HepG2 (cell line): Measurements from ENCODE around the gene DEFB129. TPM values are rescaled to one million over a fixed set of nuclear protein-coding genes. Genes with fewer than 3 reads are reported as not detected.

Source experiments
- ATAC-seq: fragments of 200-7000 bp; cut with Tn5 transposase; 3 replicates; pipeline ENCODE4 v1.9.1; 2020; ENCODE audit warnings: mild to moderate bottlenecking, moderate library complexity
- BruUV-seq: library from RNA; stranded (reverse); fragments of 400-500 nt; replicated peaks from 2 replicates; lab custom pipeline; 2021; lab: Mats Ljungman, UMichigan
- CTCF ChIA-PET: fragments of 300-600 bp; formaldehyde crosslinking; extraction: SDS; loops from one replicate; lab custom pipeline; 2021; ENCODE audit warnings: low total read pairs, inconsistent platforms, low intra/inter-chr PET ratio; lab: Yijun Ruan, JAX
- POLR2A ChIA-PET: fragments of 350-600 bp; sonication (Branson Sonifier 250); formaldehyde crosslinking; loops from one replicate; lab custom pipeline; 2020; ENCODE audit warnings: antibody characterized with exemption, inconsistent platforms; lab: Yijun Ruan, JAX
- DNase-seq: peaks from one replicate; pipeline ENCODE4 v3.0.0-alpha.2; 2015; ENCODE audit warnings: low spot score
- FAIRE-seq: peaks from 3 replicates; lab custom pipeline; 2011; peaks lifted over from hg19 to GRCh38; lab: Jason Lieb, UNC
- H2AFZ ChIP-seq: one replicate; pipeline ENCODE4 v1.6.1; 2011; ENCODE audit warnings: low read length, inconsistent platforms
- H3K27ac ChIP-seq: fragments of 300-600 bp; 3 replicates; pipeline ENCODE4 v1.8.0; 2011; ENCODE audit warnings: mixed run types, mild to moderate bottlenecking, mixed read lengths, low read length, inconsistent platforms; ENCODE audit not compliant: insufficient read depth; ENCODE audit errors: extremely low read length
- H3K27me3 ChIP-seq, 2 experiments: fragments of 200-600 bp in 1 of 2; 2 replicates in 1 of 2; 3 replicates in 1 of 2; pipeline versions ENCODE4 v1.6.0 to v1.8.0; 2011; ENCODE audit warnings: low read length in 2 of 2, mild to moderate bottlenecking in 2 of 2, moderate library complexity in 2 of 2, inconsistent platforms in 1 of 2; ENCODE audit not compliant: insufficient read depth in 2 of 2, control insufficient read depth in 1 of 2
- H3K36me3 ChIP-seq, 2 experiments: fragments of 200-600 bp in 1 of 2; replicated peaks in 1 of 2; 2 replicates in 1 of 2; 3 replicates in 1 of 2; pipeline versions ENCODE4 v1.5.1 to v1.8.0; 2011; ENCODE audit warnings: low read length in 2 of 2, inconsistent platforms in 1 of 2; ENCODE audit not compliant: insufficient read depth in 2 of 2, control insufficient read depth in 1 of 2
- H3K4me1 ChIP-seq: 2 replicates; pipeline ENCODE4 v1.5.1; 2012; ENCODE audit warnings: low read length, inconsistent platforms; ENCODE audit not compliant: insufficient read depth
- H3K4me2 ChIP-seq: 2 replicates; pipeline ENCODE4 v1.6.0; 2011; ENCODE audit warnings: low read depth, low read length, inconsistent platforms
- H3K4me3 ChIP-seq, 3 experiments: fragments of 200-600 bp in 1 of 3; sonication (generic), shearing (Covaris generic) in 1 of 3; replicated peaks in 1 of 3; 2 replicates each; pipeline ENCODE4 v1.5.1; 2011 to 2016; ENCODE audit warnings: low read length in 3 of 3, inconsistent platforms in 2 of 3, low read depth in 2 of 3, mild to moderate bottlenecking in 2 of 3, control low read depth in 1 of 3, mixed read lengths in 1 of 3; ENCODE audit not compliant: insufficient read depth in 1 of 3
- H3K79me2 ChIP-seq: one replicate; pipeline ENCODE4 v1.6.1; 2011; ENCODE audit warnings: low read length, inconsistent platforms; ENCODE audit not compliant: insufficient read depth
- H3K9ac ChIP-seq: 2 replicates; pipeline ENCODE4 v1.6.0; 2011; ENCODE audit warnings: mild to moderate bottlenecking, low read depth, low read length, inconsistent platforms; ENCODE audit not compliant: insufficient read depth
- H3K9me3 ChIP-seq: 2 replicates; pipeline ENCODE4 v1.5.1; 2012; ENCODE audit warnings: mild to moderate bottlenecking, low read length
- H4K20me1 ChIP-seq: 2 replicates; pipeline ENCODE4 v1.6.0; 2011; ENCODE audit warnings: inconsistent platforms, mild to moderate bottlenecking, low read length, moderate library complexity; ENCODE audit not compliant: insufficient read depth
- CTCF ChIP-seq: sonication (generic); formaldehyde crosslinking; IDR thresholded peaks from 2 replicates; pipeline ENCODE4 v1.5.0; 2020; ENCODE audit warnings: mild to moderate bottlenecking, missing genetic modification reagents, moderate library complexity
- HINFP ChIP-seq: sonication (generic); formaldehyde crosslinking; IDR thresholded peaks from 2 replicates; pipeline ENCODE4 v1.4.0; 2020; ENCODE audit warnings: low read depth, mild to moderate bottlenecking, missing genetic modification reagents
- IKZF4 ChIP-seq: sonication (generic); formaldehyde crosslinking; IDR thresholded peaks from 2 replicates; pipeline ENCODE4 v1.5.1; 2020; ENCODE audit warnings: borderline replicate concordance, mild to moderate bottlenecking, low read depth, missing genetic modification reagents; ENCODE audit errors: not compliant biosample characterization
- SMC3 ChIP-seq: IDR thresholded peaks from 2 replicates; pipeline ENCODE4 v1.6.1; 2011; ENCODE audit warnings: low read length, improper control_type of control experiment
- STAG1 ChIP-seq: sonication (generic); formaldehyde crosslinking; IDR thresholded peaks from 2 replicates; pipeline ENCODE4 v1.4.0; 2020; ENCODE audit warnings: missing genetic modification reagents
- ZNF234 ChIP-seq: sonication (generic); formaldehyde crosslinking; conservative IDR thresholded peaks from 2 replicates; pipeline ENCODE4 v1.5.1; 2020; ENCODE audit warnings: mild to moderate bottlenecking, missing genetic modification reagents
- WGBS: methylation state at CpG from one replicate; pipeline ENCODE4 v1.1.6; 2017; ENCODE audit warnings: low lambda C conversion rate; 5-methylcytosine and 5-hydroxymethylcytosine counted together
- in situ Hi-C: cut with HindIII; loops from 2 replicates; pipeline ENCODE4 v1.10.0; 2017; ENCODE audit warnings: low pct_unique_long_range_greater_than_20kb; ENCODE audit not compliant: extremely low pct_ligation_motif_present
- intact Hi-C: fragments of 100-400 bp; cut with micrococcal nuclease; formaldehyde crosslinking; loops from one replicate; pipeline ENCODE4 v1.10.0; 2022; ENCODE audit not compliant: unreplicated experiment
- polyA plus RNA-seq, 8 experiments: library from polyadenylated mRNA; depleted of rRNA in 3 of 8; stranded (reverse) in 7 of 8; unstranded in 1 of 8; fragments of >200 nt; fragmentation: Illumina TruSeq in 4 of 8; extraction: Trizol in 4 of 8; gene quantifications; 2 replicates each; pipeline versions ENCODE4 v1.2.1 to v1.2.3, GENCODE V29; 2011 to 2016; ENCODE audit warnings: low read depth in 4 of 8, missing spikeins in 1 of 8, mixed read lengths in 1 of 8; ENCODE audit not compliant: insufficient read depth in 1 of 8
- total RNA-seq, 5 experiments: library from RNA; depleted of rRNA; stranded (reverse); fragments of >200 nt; fragmentation: Illumina TruSeq; extraction: Trizol; gene quantifications; 2 replicates each; pipeline ENCODE4 v1.2.3, GENCODE V29; 2016; ENCODE audit warnings: low read depth in 1 of 5

DEFB129 gene
- total and polyA plus RNA-seq, 2 of the 13 experiments (the other 11 are each of a cell fraction or from before 2014, with no cell fraction given) = not detected

GRCh38 chr20:235891-236290 lies 8.8 kb downstream of the DEFB129 start:
- WGBS = 5% methylated on average over 1 of the region's 1 CpG
- no peaks in the 10 kb centered on the region for H3K36me3 ChIP-seq

More at GRCh38 chr20:235891-236290, 8.8 kb downstream of the DEFB129 start:
- no peak overlapping the region for H3K4me2 ChIP-seq
- H3K4me3 ChIP-seq = no peak overlapping the region
- in situ Hi-C loops (no loop called here), intact Hi-C loops (no loop called here)
- no peaks in the 10 kb centered on the region for H3K4me1 ChIP-seq
- CTCF ChIA-PET = no interaction called here
- DNase-seq (no peak), ATAC-seq (peak; percentile 77), FAIRE-seq (no peak)
- POLR2A ChIA-PET = no interaction called here
- no peaks in the 10 kb centered on the region for H3K9me3 ChIP-seq
- no peaks in the 10 kb centered on the region for H4K20me1 ChIP-seq
- no peak overlapping the region for H2AFZ ChIP-seq
- H3K9ac ChIP-seq = no peak overlapping the region
- no peak overlapping the region for H3K27ac ChIP-seq
- H3K27me3 ChIP-seq = peaks cover 2 to 11% of the 10 kb centered on the region in 2 experiments; a peak in 3 of 5 replicates
- TF ChIP-seq SMC3 (peak; percentile 14; the same call in 1 of the 2 replicates), HINFP (CRISPR knock-in tag) (no peak), ZNF234 (CRISPR knock-in tag) (no peak), CTCF (peak; percentile 52), IKZF4 (CRISPR knock-in tag) (no peak), STAG1 (CRISPR knock-in tag) (peak; percentile 58)
- no TSS peak for BruUV-seq
- no peaks in the 10 kb centered on the region for H3K79me2 ChIP-seq
